Keratinocyte (primary cell): Measurements from ENCODE around the gene CRLF1. TPM values are rescaled to one million over a fixed set of nuclear protein-coding genes. Genes with fewer than 3 reads are reported as not detected.

Experiments
- DNase-seq: peaks from one replicate; pipeline ENCODE4 v3.0.0-alpha.2; 2011; ENCODE audit warnings: low read depth, missing footprints, low spot score
- FAIRE-seq: peaks from 2 replicates; lab custom pipeline; 2011; peaks lifted over from hg19 to GRCh38; lab: Jason Lieb, UNC
- H2AFZ ChIP-seq: 2 replicates; pipeline ENCODE4 v1.6.0; 2012; ENCODE audit warnings: low read length, control low read depth, inconsistent platforms; ENCODE audit not compliant: control insufficient read depth
- H3K27ac ChIP-seq: 2 replicates; pipeline ENCODE4 v1.5.1; 2011; ENCODE audit warnings: low read length; ENCODE audit not compliant: control insufficient read depth, insufficient read depth
- H3K27me3 ChIP-seq: 3 replicates; pipeline ENCODE4 v1.6.0; 2011; ENCODE audit warnings: low read length; ENCODE audit not compliant: control insufficient read depth, insufficient read depth; ENCODE audit errors: extremely low read depth
- H3K36me3 ChIP-seq, 2 experiments: 2 replicates in 1 of 2; 3 replicates in 1 of 2; pipeline ENCODE4 v1.5.1; 2011; ENCODE audit warnings: low read length in 2 of 2, mild to moderate bottlenecking in 1 of 2; ENCODE audit not compliant: control insufficient read depth in 2 of 2, insufficient read depth in 2 of 2; ENCODE audit errors: extremely low read depth in 1 of 2
- H3K4me1 ChIP-seq: 3 replicates; pipeline ENCODE4 v1.5.1; 2011; ENCODE audit warnings: low read length; ENCODE audit not compliant: control insufficient read depth, insufficient read depth; ENCODE audit errors: extremely low read depth
- H3K4me2 ChIP-seq: 3 replicates; pipeline ENCODE4 v1.6.0; 2011; ENCODE audit warnings: low read depth, low read length; ENCODE audit not compliant: control insufficient read depth, insufficient read depth; ENCODE audit errors: extremely low read depth
- H3K4me3 ChIP-seq, 3 experiments: fragments of 200-600 bp in 1 of 3; sonication (generic) in 1 of 3; 2 replicates in 2 of 3; 3 replicates in 1 of 3; pipeline ENCODE4 v1.5.1; 2011 to 2016; ENCODE audit warnings: low read length in 3 of 3, mild to moderate bottlenecking in 3 of 3, control low read depth in 2 of 3, inconsistent platforms in 1 of 3, low read depth in 1 of 3, mixed read lengths in 1 of 3, mixed run types in 1 of 3, moderate library complexity in 1 of 3; ENCODE audit not compliant: control insufficient read depth in 2 of 3, insufficient read depth in 2 of 3; ENCODE audit errors: extremely low read depth in 1 of 3
- H3K79me2 ChIP-seq: 2 replicates; pipeline ENCODE4 v1.6.0; 2012; ENCODE audit warnings: low read length; ENCODE audit not compliant: control insufficient read depth, insufficient read depth
- H3K9ac ChIP-seq: 3 replicates; pipeline ENCODE4 v1.6.0; 2011; ENCODE audit warnings: low read length; ENCODE audit not compliant: control insufficient read depth, insufficient read depth; ENCODE audit errors: extremely low read depth
- H3K9me1 ChIP-seq: 3 replicates; pipeline ENCODE4 v1.6.0; 2011; ENCODE audit warnings: low read length; ENCODE audit not compliant: control insufficient read depth, insufficient read depth; ENCODE audit errors: extremely low read depth
- H3K9me3 ChIP-seq: 2 replicates; pipeline ENCODE4 v1.5.1; 2012; ENCODE audit warnings: low read depth, low read length; ENCODE audit not compliant: control insufficient read depth
- H4K20me1 ChIP-seq: 3 replicates; pipeline ENCODE4 v1.6.0; 2011; ENCODE audit warnings: low read length; ENCODE audit not compliant: control insufficient read depth, insufficient read depth; ENCODE audit errors: extremely low read depth
- EZH2 ChIP-seq: IDR thresholded peaks from one replicate; pipeline ENCODE4 v1.6.1; 2012; ENCODE audit warnings: inconsistent platforms, mild to moderate bottlenecking, low read length, moderate library complexity
- dilution Hi-C: fragments of 300-500 bp; cut with MboI; formaldehyde crosslinking; loops from one replicate; pipeline ENCODE4 v1.7.0; 2020; ENCODE audit warnings: low sequenced_read_pairs; ENCODE audit not compliant: extremely low pct_ligation_motif_present
- polyA plus RNA-seq, 5 experiments: library from polyadenylated mRNA; depleted of rRNA in 3 of 5; stranded (reverse) in 3 of 5; stranded (forward) in 1 of 5; unstranded in 1 of 5; fragments of >200 nt; gene quantifications; 1 replicate in 1 of 5; 2 replicates in 3 of 5; 3 replicates in 1 of 5; pipeline versions ENCODE4 v1.2.1 to v1.2.3, GENCODE V29; 2011 to 2012; ENCODE audit warnings: missing spikeins in 2 of 5, low read depth in 1 of 5, low replicate concordance in 1 of 5
- TF ChIP-seq, protein P1 (sequence below), 3 experiments: IDR thresholded peaks in 1 of 3; conservative IDR thresholded peaks in 1 of 3; optimal IDR thresholded peaks in 1 of 3; 2 replicates in 2 of 3; 3 replicates in 1 of 3; pipeline versions ENCODE3 to v1.5.1; 2011; ENCODE audit warnings: low read length in 3 of 3, mild to moderate bottlenecking in 3 of 3, moderate library complexity in 2 of 3, control low read depth in 1 of 3, inconsistent platforms in 1 of 3; ENCODE audit not compliant: insufficient read depth in 2 of 3; ENCODE audit errors: extremely low read depth in 1 of 3

Gene CRLF1
- polyA plus RNA-seq, 1 donor (not counting 4 experiments of a cell fraction or from before 2014, with no cell fraction given): 0.20 TPM

DNA sequence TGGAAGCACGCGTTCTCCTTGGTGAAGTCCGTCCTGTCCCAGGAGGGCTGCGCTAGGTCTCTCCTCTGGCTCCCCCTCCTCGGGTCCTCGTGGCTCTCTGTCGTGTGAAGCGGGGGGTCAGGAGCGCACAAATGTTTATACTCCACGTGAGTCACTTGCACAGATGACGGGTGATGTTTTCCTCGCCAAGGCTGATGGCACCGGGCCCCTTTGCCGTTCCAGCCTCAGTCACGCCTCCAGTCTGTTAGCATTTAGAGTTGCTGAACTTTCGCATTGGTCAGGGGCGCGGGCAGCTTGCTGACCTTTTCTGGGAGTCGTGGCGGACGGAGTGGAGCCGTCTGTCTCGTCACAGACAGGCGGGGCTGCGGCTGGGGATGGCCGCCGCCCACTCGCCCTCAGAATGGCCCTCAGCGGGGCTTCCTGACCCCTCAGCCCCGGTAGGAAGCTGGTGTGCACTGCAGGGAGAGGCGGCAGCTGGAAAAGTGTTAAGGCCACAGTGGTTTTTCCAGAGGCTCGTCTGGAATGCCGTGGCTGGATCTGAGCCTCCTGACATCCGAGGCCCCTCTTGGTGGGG lies 44.0 kb upstream of the CRLF1 start:
- Histone ChIP-seq H3K27ac (no peak overlapping the region), H3K4me2 (no peak overlapping the region), H3K4me3 (no peak overlapping the region), H2AFZ (no peak overlapping the region), H3K9me1 (no peaks in the 10 kb centered on the region), H3K79me2 (no peaks in the 10 kb centered on the region), H3K36me3 (no peaks in the 10 kb centered on the region), H3K9ac (no peak overlapping the region), H4K20me1 (no peaks in the 10 kb centered on the region), H3K9me3 (no peaks in the 10 kb centered on the region), H3K4me1 (peaks cover 3% of the 10 kb centered on the region), H3K27me3 (no peaks in the 10 kb centered on the region)
- no peak for TF ChIP-seq EZH2
- TF ChIP-seq, protein P1, sequence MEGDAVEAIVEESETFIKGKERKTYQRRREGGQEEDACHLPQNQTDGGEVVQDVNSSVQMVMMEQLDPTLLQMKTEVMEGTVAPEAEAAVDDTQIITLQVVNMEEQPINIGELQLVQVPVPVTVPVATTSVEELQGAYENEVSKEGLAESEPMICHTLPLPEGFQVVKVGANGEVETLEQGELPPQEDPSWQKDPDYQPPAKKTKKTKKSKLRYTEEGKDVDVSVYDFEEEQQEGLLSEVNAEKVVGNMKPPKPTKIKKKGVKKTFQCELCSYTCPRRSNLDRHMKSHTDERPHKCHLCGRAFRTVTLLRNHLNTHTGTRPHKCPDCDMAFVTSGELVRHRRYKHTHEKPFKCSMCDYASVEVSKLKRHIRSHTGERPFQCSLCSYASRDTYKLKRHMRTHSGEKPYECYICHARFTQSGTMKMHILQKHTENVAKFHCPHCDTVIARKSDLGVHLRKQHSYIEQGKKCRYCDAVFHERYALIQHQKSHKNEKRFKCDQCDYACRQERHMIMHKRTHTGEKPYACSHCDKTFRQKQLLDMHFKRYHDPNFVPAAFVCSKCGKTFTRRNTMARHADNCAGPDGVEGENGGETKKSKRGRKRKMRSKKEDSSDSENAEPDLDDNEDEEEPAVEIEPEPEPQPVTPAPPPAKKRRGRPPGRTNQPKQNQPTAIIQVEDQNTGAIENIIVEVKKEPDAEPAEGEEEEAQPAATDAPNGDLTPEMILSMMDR (optimal IDR thresholded peaks at IDR 0.05 in 1 of 3, IDR thresholded peaks at IDR 0.05 in 1 of 3, conservative IDR thresholded peaks at IDR 0.05 in 1 of 3; ENCODE audit: extremely low read depth in 1 of 3, insufficient read depth in 2 of 3, low read length in 3 of 3): no peak
- no peak for DNase-seq
- dilution Hi-C loops: no loop called here
- no peak for FAIRE-seq

GRCh38 chr19:18650021-18650390 lies 43.4 kb upstream of the CRLF1 start:
- TF ChIP-seq, protein P1 (optimal IDR thresholded peaks at IDR 0.05 in 1 of 3, IDR thresholded peaks at IDR 0.05 in 1 of 3, conservative IDR thresholded peaks at IDR 0.05 in 1 of 3; ENCODE audit: extremely low read depth in 1 of 3, insufficient read depth in 2 of 3, low read length in 3 of 3): no peak
- TF ChIP-seq EZH2: no peak
- Histone ChIP-seq H4K20me1 (no peaks in the 10 kb centered on the region), H3K27me3 (no peaks in the 10 kb centered on the region), H3K4me2 (no peak overlapping the region), H3K4me3 (no peak overlapping the region), H3K4me1 (peaks cover 3% of the 10 kb centered on the region), H2AFZ (no peak overlapping the region), H3K9me3 (no peaks in the 10 kb centered on the region), H3K27ac (no peak overlapping the region), H3K79me2 (no peaks in the 10 kb centered on the region), H3K9me1 (no peaks in the 10 kb centered on the region), H3K9ac (no peak overlapping the region), H3K36me3 (no peaks in the 10 kb centered on the region)
- DNase-seq (no peak), FAIRE-seq (no peak)
- dilution Hi-C loops: no loop called here
